ENCODE measurements around the gene PLGRKT.
"Not testable (repeated sequence)": the region's sequence is repeated elsewhere in the genome, so short reads cannot be mapped to it uniquely, and the experiment has no call there.

The PLGRKT gene

GRCh38 chr9:5452286-5452609 is 14.5 kb upstream of the PLGRKT start:
- DNase-seq (ENCODE audit: low read depth in 2 of 2), result no peak

- DNase-seq (ENCODE audit: low read depth in 2 of 2), result peak; percentile 51 to 62
These were observed 12.8 kb upstream of the PLGRKT start, which contains the start of gene CD274 for GRCh38 chr9:5450359-5451091. Gene CD274 (plus strand): TSS chr9:5450542. CDS start chr9:5456114, 5,572 bp downstream.

- DNase-seq (ENCODE audit: low read depth in 2 of 2), result no peak
These were observed 12.0 kb upstream of the PLGRKT start for GRCh38 chr9:5449521-5450358.

- no peak for DNase-seq (ENCODE audit: low read depth in 2 of 2)
These were observed 11.0 kb upstream of the PLGRKT start for GRCh38 chr9:5448461-5449435.

- DNase-seq (ENCODE audit: low read depth in 2 of 2), result no peak
These were observed 10.3 kb upstream of the PLGRKT start for GRCh38 chr9:5448016-5448415.

GRCh38 chr9:5447337-5447736 is 9.6 kb upstream of the PLGRKT start:
- DNase-seq (ENCODE audit: low read depth in 2 of 2), result no peak

DNA sequence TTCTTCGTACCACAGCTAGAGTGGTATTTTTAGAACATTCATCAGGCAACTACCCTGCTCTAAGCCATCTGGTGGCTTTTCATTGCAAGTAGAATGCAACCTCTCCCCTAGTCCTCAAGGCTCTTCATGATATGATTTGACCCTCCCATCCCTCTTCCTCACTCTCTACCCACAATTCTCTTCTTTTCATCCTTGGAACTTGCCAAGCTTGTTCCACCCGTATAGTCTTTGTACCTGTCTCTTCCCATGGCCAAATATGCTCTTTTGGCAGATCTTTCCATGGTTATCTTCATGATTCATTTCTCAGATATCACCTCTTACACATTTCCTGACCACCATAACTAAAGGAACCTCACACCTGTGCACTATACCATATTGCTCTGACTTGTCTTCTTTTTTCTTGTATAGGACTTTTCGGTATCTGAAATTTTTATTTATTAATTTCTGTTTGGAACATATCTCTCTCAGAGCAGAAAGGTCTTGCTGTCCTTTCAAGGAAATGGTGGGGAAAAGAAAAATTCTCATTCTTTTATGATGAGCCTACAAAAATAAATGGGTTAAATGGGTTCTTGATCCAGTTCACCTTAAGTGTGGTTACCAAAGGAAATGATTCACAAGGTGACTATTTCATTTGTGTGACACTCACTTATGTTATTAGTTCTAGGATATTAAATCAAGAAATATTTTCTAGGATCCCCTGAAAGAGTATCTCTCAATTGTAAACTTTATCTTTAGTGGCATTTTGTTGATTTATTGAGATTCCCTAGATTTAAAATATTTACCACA is 8.9 kb upstream of the PLGRKT start:
- DNase-seq (ENCODE audit: low read depth in 2 of 2), result no peak

DNA sequence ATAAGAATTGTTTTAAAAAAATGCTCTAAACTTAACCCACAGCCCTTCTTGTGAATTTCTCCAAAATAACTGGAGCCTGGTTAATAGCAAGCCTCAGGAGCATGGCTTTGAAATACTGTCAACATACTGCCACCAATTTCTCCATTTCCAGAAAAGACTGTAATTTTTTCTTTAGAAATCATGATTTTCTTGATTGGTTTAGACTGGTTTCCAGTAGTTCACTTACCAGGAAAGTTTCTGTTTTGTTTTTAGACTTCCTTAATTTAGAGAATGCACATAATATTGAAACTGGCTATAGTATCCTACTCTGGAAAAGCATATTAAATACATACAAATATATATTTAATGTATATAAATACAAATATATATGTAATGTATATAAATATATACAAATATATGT is 8.2 kb upstream of the PLGRKT start:
- DNase-seq (ENCODE audit: low read depth in 2 of 2), result no peak

GRCh38 chr9:5445096-5445495 is 7.4 kb upstream of the PLGRKT start:
- DNase-seq (ENCODE audit: low read depth in 2 of 2), result not testable (repeated sequence)

DNA sequence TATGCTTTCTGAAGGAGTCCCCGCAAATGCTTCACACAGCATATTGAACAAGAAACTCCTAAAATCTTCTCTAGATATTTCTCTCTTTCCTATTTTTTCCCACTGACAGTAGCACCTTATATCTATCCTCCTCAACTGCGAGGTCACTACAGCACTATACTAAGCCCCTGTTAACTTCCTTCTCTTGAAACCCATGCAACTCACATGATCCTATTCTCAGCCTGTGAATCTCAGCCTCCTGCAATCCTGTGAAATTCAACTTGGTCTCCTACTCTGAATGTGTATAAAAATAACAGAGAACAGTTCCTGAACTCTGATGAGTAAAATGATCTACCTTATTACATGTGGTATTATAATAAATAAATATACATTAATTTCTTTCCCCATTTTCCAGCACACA is 6.1 kb upstream of the PLGRKT start:
- DNase-seq (ENCODE audit: low read depth in 2 of 2), result no peak

- no peak for DNase-seq (ENCODE audit: low read depth in 2 of 2)
These were observed 4.8 kb upstream of the PLGRKT start for GRCh38 chr9:5442400-5443011.

DNA sequence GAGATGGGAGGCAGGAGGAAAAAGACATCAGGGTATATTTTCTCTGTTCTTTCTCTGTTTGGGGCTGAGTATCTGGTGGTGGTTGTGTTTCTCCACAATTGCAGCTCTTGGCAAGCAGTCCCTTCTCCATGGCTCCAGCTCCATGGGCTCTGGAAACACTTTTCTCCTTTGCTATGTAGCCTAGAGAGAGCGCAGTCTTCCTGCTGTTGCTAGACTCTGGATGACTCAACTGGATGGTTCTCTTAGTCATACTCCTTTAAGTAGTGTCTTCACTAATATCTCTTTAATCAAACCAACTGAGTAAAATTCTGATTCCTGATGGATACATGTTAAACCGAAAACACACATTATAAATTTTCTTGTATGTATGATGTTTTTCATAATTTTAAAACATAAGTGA is 3.3 kb upstream of the PLGRKT start:
- no peak for DNase-seq (ENCODE audit: low read depth in 2 of 2)

DNA sequence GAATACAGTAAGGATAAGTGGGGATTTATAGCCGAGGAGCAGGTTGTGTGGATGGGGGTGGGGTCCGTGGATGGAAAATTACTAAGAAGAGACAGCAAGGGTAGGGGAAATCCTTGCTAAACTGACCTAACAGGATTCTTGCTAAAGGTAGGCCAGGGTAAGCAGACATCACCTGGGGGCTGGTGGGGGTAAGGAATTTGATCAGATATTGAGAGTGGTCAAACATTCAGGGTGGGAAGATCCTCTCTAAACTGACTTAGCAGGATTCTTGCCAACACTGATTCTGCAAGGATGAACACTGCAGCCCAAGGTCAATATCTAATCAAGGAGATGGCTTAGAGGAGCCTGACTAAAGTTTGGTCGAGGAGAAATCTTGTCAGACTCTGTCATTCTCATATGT is 2.7 kb upstream of the PLGRKT start:
- DNase-seq (ENCODE audit: low read depth in 2 of 2), result no peak

DNA sequence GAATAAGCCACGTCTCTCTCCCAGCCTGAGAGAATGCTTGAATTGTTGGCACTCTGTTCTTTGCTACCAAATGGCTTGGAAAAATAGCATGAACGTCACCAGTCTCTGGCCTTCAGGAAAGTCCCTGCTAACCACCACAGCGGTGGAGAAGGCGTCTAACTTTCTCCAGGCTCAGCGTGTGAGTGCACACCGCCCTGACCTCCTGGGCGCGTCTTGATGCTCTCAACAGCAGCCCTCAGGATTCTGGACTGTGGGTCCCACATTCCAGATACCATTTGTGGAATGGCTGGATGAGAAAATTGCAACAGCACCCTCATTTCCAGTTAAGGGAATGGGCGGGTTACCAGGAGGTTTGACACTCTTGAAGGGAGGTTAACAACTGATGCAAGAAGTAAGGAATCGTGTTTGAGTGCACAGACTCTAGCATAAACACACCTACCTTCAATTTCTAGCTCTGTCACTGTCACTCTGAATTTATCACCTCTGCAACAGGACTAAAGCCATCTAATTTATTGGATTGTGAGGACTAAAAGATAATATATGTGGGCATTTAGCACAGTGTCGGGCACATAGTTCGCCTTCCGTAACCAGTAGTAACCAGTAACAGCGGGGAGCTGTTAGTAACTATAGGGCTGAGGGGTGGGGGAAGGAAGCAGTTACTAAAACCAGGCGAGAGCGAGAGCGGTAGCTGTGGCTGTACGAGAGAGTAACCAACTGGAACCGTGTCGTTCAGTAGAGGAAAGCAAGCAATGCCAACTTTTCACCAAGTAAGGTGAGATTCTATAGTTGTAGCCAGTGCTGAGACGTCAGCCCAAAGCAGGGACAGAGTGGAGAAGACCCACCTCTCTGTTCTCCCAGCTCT is 807 bp upstream of the PLGRKT start:
- DNase-seq (ENCODE audit: low read depth in 2 of 2), result no peak

DNA sequence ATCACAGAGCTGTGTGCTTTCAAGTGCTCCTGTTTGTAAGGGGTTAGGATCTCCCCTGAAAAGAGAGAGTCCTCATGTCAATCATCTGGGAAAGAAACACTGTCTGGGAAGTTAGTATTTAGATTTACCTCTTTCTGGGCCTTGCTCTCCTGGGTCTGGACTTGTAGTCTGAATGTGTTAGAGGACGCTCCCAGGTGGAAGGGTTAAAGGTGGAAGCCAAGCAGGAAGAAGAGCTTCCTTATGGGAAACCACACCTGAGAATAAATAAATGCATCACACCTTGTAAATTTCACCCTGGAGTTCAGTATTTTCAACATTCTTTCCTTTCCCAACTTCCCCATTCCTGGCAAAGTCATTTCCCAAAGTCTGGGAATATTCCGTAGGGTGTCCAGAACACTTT is 1.3 kb downstream of the PLGRKT start:
- DNase-seq (ENCODE audit: low read depth in 2 of 2), result no peak

DNA sequence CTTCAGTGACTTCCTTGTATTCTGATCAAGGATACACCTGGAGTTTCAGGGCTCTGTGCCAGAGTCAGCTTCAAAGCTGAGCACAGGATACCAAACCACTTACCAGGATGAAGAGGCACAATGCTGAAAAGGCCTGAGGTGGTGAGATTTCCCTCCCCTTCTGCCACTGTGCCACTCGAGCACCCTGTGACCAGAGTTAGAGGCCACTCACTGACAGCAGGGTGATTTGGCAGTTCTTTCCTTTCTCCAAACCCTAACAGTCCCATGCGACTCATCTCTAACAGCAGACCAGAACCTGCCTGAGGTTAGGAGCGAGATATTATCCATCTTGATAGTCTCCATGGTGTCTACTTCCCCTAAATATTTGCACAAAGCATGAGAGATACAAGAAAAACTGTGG is 1.8 kb downstream of the PLGRKT start:
- no peak for DNase-seq (ENCODE audit: low read depth in 2 of 2)

GRCh38 chr9:5433841-5434810 is 3.6 kb downstream of the PLGRKT start:
- not testable (repeated sequence) for DNase-seq (ENCODE audit: low read depth in 2 of 2)

DNA sequence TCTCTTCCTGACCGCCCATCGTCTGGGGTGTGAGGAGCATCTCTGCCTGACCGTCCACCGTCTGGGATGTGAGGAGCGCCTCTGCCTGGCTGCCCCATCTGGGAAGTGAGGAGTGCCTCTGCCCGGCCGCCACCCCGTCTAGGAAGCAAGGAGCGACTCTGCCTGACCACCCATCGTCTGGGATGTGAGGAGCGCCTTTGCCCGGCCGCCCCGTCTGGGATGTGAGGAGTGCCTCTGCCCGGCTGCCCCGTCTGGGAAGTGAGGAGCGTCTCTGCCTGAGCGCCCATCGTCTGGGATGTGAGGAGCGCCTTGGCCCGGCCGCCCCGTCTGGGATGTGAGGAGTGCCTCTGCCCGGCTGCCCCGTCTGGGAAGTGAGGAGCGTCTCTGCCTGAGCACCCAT is 4.4 kb downstream of the PLGRKT start:
- DNase-seq (ENCODE audit: low read depth in 2 of 2), result not testable (repeated sequence)

GRCh38 chr9:5432890-5433289 is 4.8 kb downstream of the PLGRKT start:
- not testable (repeated sequence) for DNase-seq (ENCODE audit: low read depth in 2 of 2)

Measured in stimulated activated CD8-positive, alpha-beta memory T cell treated with anti-CD3 and anti-CD28 coated beads, Interleukin-7, amount 100 ng/mL, for 1 hour (primary cell).